ENCODE results near the gene MPG.
"Not testable (repeated sequence)": the region's sequence is repeated elsewhere in the genome, so short reads cannot be mapped to it uniquely, and the experiment has no call there.

MPG gene

GRCh38 chr16:106623-107324 is 28.7 kb downstream of the MPG start:
- in situ Hi-C loops (cut with HindIII; ENCODE audit: low sequenced_read_pairs), result no loop called here

GRCh38 chr16:112153-112840 is 34.3 kb downstream of the MPG start:
- in situ Hi-C loops (cut with HindIII; ENCODE audit: low sequenced_read_pairs), result no loop called here

GRCh38 chr16:114327-114726 is 36.3 kb downstream of the MPG start:
- in situ Hi-C loops (cut with HindIII; ENCODE audit: low sequenced_read_pairs), result no loop called here

GRCh38 chr16:116015-116414 is 38.0 kb downstream of the MPG start:
- in situ Hi-C loops (cut with HindIII; ENCODE audit: low sequenced_read_pairs), result no loop called here

- in situ Hi-C loops (cut with HindIII; ENCODE audit: low sequenced_read_pairs), result no loop called here
Observed at GRCh38 chr16:117379-118365, 39.6 kb downstream of the MPG start.

GRCh38 chr16:118857-119256 is 40.8 kb downstream of the MPG start:
- in situ Hi-C loops (cut with HindIII; ENCODE audit: low sequenced_read_pairs), result no loop called here

GRCh38 chr16:119295-119694 is 41.3 kb downstream of the MPG start:
- in situ Hi-C loops (cut with HindIII; ENCODE audit: low sequenced_read_pairs), result no loop called here

- in situ Hi-C loops (cut with HindIII; ENCODE audit: low sequenced_read_pairs), result no loop called here
Observed at GRCh38 chr16:119835-120491, 41.9 kb downstream of the MPG start.

GRCh38 chr16:120756-121155 is 42.7 kb downstream of the MPG start:
- in situ Hi-C loops (cut with HindIII; ENCODE audit: low sequenced_read_pairs), result no loop called here

- in situ Hi-C loops (cut with HindIII; ENCODE audit: low sequenced_read_pairs), result no loop called here
Observed at GRCh38 chr16:122361-122760, 44.3 kb downstream of the MPG start.

GRCh38 chr16:123558-124350 is 45.7 kb downstream of the MPG start:
- in situ Hi-C loops (cut with HindIII; ENCODE audit: low sequenced_read_pairs), result not testable (repeated sequence)

GRCh38 chr16:125011-125410 is 47.0 kb downstream of the MPG start:
- in situ Hi-C loops (cut with HindIII; ENCODE audit: low sequenced_read_pairs), result no loop called here

GRCh38 chr16:129075-129474 is 51.0 kb downstream of the MPG start:
- in situ Hi-C loops (cut with HindIII; ENCODE audit: low sequenced_read_pairs), result no loop called here

GRCh38 chr16:130533-131173 is 52.6 kb downstream of the MPG start:
- in situ Hi-C loops (cut with HindIII; ENCODE audit: low sequenced_read_pairs), result no loop called here

GRCh38 chr16:132120-132519 is 54.1 kb downstream of the MPG start:
- in situ Hi-C loops (cut with HindIII; ENCODE audit: low sequenced_read_pairs), result no loop called here

GRCh38 chr16:133716-134115 is 55.7 kb downstream of the MPG start:
- in situ Hi-C loops (cut with HindIII; ENCODE audit: low sequenced_read_pairs), result no loop called here

Data from DLD1 (cell line).